A673 (cell line): ENCODE measurements around the gene VWA2. TPM values are rescaled to one million over a fixed set of nuclear protein-coding genes. Genes with fewer than 3 reads are reported as not detected.
A peak's percentile ranks its signal among the peaks of the same experiment; 100 is the strongest.

ENCODE experiments used
- Bru-seq: library from RNA; stranded (reverse); fragments of 400-500 nt; gene quantifications from one replicate; lab custom pipeline; 2021; lab: Mats Ljungman, UMichigan
- BruChase-seq, 2 experiments: library from RNA; stranded (reverse); fragments of 400-500 nt; gene quantifications; one replicate each; lab custom pipeline; 2021; lab: Mats Ljungman, UMichigan
- BruUV-seq: library from RNA; stranded (reverse); fragments of 400-500 nt; replicated peaks from 2 replicates; lab custom pipeline; 2021; lab: Mats Ljungman, UMichigan
- CTCF ChIA-PET: fragments of 300-600 bp; sonication (Branson Sonifier 250); formaldehyde crosslinking; loops from one replicate; lab custom pipeline; 2022; ENCODE audit warnings: antibody characterized with exemption; lab: Charles Lee
- POLR2A ChIA-PET: fragments of 300-600 bp; sonication (Branson Sonifier 250); formaldehyde crosslinking; loops from one replicate; lab custom pipeline; 2022; ENCODE audit warnings: antibody characterized with exemption; ENCODE audit not compliant: low non-redundant PET; lab: Charles Lee
- DNase-seq: peaks from one replicate; pipeline ENCODE4 v3.0.0-alpha.2; 2015; ENCODE audit warnings: low spot score
- H3K27ac ChIP-seq: fragments of 200-600 bp; sonication (generic); 2 replicates; pipeline ENCODE4 v1.5.1; 2016; ENCODE audit warnings: mixed run types, low read depth, mild to moderate bottlenecking, mixed read lengths, antibody characterized with exemption, low read length; ENCODE audit not compliant: poor library complexity, severe bottlenecking
- H3K27me3 ChIP-seq: fragments of 200-600 bp; sonication (generic); replicated peaks from 2 replicates; pipeline ENCODE4 v1.6.1; 2017; ENCODE audit warnings: mixed run types, low read depth, mild to moderate bottlenecking, mixed read lengths, antibody characterized with exemption, low read length; ENCODE audit not compliant: insufficient read depth, poor library complexity
- H3K36me3 ChIP-seq: fragments of 200-600 bp; sonication (generic); 2 replicates; pipeline ENCODE4 v1.6.1; 2016; ENCODE audit warnings: mixed run types, mild to moderate bottlenecking, mixed read lengths, antibody characterized with exemption, low read length; ENCODE audit not compliant: insufficient read depth, poor library complexity, severe bottlenecking
- H3K4me1 ChIP-seq: fragments of 200-600 bp; sonication (generic); 2 replicates; pipeline ENCODE4 v1.6.1; 2017; ENCODE audit warnings: mixed run types, mild to moderate bottlenecking, mixed read lengths, antibody characterized with exemption, low read length; ENCODE audit not compliant: insufficient read depth, poor library complexity, severe bottlenecking
- H3K4me3 ChIP-seq: fragments of 200-600 bp; sonication (generic); 2 replicates; pipeline ENCODE4 v1.5.1; 2016; ENCODE audit warnings: low read depth, mixed run types, mild to moderate bottlenecking, mixed read lengths, low read length; ENCODE audit not compliant: poor library complexity, severe bottlenecking
- H3K9me3 ChIP-seq: fragments of 200-600 bp; sonication (generic); 2 replicates; pipeline ENCODE4 v1.6.1; 2016; ENCODE audit warnings: mixed run types, low read depth, mild to moderate bottlenecking, mixed read lengths, antibody characterized with exemption, low read length; ENCODE audit not compliant: poor library complexity, severe bottlenecking
- CTCF ChIP-seq: fragments of 300-800, 200-600 bp; sonication (generic); conservative IDR thresholded peaks from 2 replicates; pipeline ENCODE4 v1.5.1; 2017; ENCODE audit warnings: low read depth, mild to moderate bottlenecking, antibody characterized with exemption, low read length, moderate library complexity, mixed read lengths
- EZH2 ChIP-seq: fragments of 200-600 bp; sonication (generic); IDR thresholded peaks from 2 replicates; pipeline ENCODE4 v1.6.1; 2017; ENCODE audit warnings: borderline replicate concordance, low read depth, mild to moderate bottlenecking, mixed read lengths, antibody characterized with exemption, low read length; ENCODE audit not compliant: poor library complexity, severe bottlenecking
- intact Hi-C: fragments of 100-400 bp; cut with micrococcal nuclease; formaldehyde crosslinking; loops from one replicate; pipeline ENCODE4 v1.10.0; 2022; ENCODE audit not compliant: unreplicated experiment
- long read RNA-seq: library from polyadenylated mRNA; stranded (forward); transcript quantifications from one replicate; pipeline ENCODE4 v2.0.0, GENCODE V29; 2022
- total RNA-seq: library from RNA; stranded (reverse); gene quantifications from 2 replicates; pipeline ENCODE4 v1.2.3, GENCODE V29; 2021

The VWA2 gene
- total RNA-seq (not detected in 2 replicates), Bru-seq, nascent RNA (not detected), BruChase-seq, experiment 1, labeled RNA remaining after a 2-hour chase (percentile 1 among the genes with signal in this experiment), BruChase-seq, experiment 2, labeled RNA remaining after a 6-hour chase (percentile 2 among the genes with signal in this experiment)
- long read RNA-seq = 0 reads

GRCh38 chr10:114239117-114239993 lies at the start of gene VWA2:
VWA2 (plus strand) TSS chr10:114239254; CDS start chr10:114248714, 9,460 bp downstream.
- no TSS peak for BruUV-seq
- TF ChIP-seq CTCF (peak; percentile 27), EZH2 (peak; percentile 99)
- no peak for DNase-seq
- no peaks in the 10 kb centered on the region for H3K9me3 ChIP-seq
- peaks cover 94% of the 10 kb centered on the region for H3K27me3 ChIP-seq
- H3K36me3 ChIP-seq = no peaks in the 10 kb centered on the region
- ChIA-PET CTCF (no interaction called here), POLR2A (no interaction called here)
- peak within 1 kb of the TSS; percentile 22 for H3K4me3 ChIP-seq
- no peak within 1 kb of the TSS for H3K27ac ChIP-seq
- no peaks in the 10 kb centered on the region for H3K4me1 ChIP-seq
- intact Hi-C loops = no loop called here

GRCh38 chr10:114189700-114190099 lies 49.4 kb upstream of the VWA2 start:
- POLR2A ChIA-PET = no interaction called here

GRCh38 chr10:114195079-114195478 lies 44.0 kb upstream of the VWA2 start:
- Histone ChIP-seq H3K9me3 (no peaks in the 10 kb centered on the region), H3K4me3 (no peak overlapping the region), H3K36me3 (no peaks in the 10 kb centered on the region), H3K27ac (no peak overlapping the region), H3K27me3 (peaks cover 19% of the 10 kb centered on the region), H3K4me1 (no peaks in the 10 kb centered on the region)
- CTCF ChIA-PET = no interaction called here
- POLR2A ChIA-PET = no interaction called here
- DNase-seq = no peak
- TF ChIP-seq EZH2 = no peak
- TF ChIP-seq CTCF = no peak
- no TSS peak for BruUV-seq
- intact Hi-C loops = no loop called here

More at GRCh38 chr10:114189700-114190099, 49.4 kb upstream of the VWA2 start:
- no TSS peak for BruUV-seq
- Histone ChIP-seq H3K4me3 (no peak overlapping the region), H3K27ac (no peak overlapping the region), H3K36me3 (no peaks in the 10 kb centered on the region), H3K27me3 (peaks cover 5% of the 10 kb centered on the region), H3K4me1 (no peaks in the 10 kb centered on the region), H3K9me3 (no peaks in the 10 kb centered on the region)
- no peak for DNase-seq
- intact Hi-C loops = no loop called here
- CTCF ChIA-PET = no interaction called here
- TF ChIP-seq EZH2 (no peak), CTCF (no peak)
